Stomach (tissue), 4 donors: ENCODE results near the gene QPRT.

ENCODE experiments used
- POLR2A ChIP-seq, 4 donors: fragments of 450-650 bp; IDR thresholded peaks; one replicate each; pipeline ENCODE4 v1.6.1; 2016; ENCODE audit warnings: antibody characterized with exemption in 4 of 4, control low read depth in 2 of 4, mild to moderate bottlenecking in 1 of 4, moderate library complexity in 1 of 4
- TF ChIP-seq, protein P1 (sequence below), 7 experiments: fragments of 450-650 bp in 4 of 7; fragments of 200-600 bp in 3 of 7; sonication (generic) in 3 of 7; IDR thresholded peaks; one replicate each; pipeline ENCODE4 v1.5.1; 2016 to 2019; ENCODE audit warnings: antibody characterized with exemption in 7 of 7, control low read depth in 2 of 7, mild to moderate bottlenecking in 1 of 7

- TF ChIP-seq, protein P1, sequence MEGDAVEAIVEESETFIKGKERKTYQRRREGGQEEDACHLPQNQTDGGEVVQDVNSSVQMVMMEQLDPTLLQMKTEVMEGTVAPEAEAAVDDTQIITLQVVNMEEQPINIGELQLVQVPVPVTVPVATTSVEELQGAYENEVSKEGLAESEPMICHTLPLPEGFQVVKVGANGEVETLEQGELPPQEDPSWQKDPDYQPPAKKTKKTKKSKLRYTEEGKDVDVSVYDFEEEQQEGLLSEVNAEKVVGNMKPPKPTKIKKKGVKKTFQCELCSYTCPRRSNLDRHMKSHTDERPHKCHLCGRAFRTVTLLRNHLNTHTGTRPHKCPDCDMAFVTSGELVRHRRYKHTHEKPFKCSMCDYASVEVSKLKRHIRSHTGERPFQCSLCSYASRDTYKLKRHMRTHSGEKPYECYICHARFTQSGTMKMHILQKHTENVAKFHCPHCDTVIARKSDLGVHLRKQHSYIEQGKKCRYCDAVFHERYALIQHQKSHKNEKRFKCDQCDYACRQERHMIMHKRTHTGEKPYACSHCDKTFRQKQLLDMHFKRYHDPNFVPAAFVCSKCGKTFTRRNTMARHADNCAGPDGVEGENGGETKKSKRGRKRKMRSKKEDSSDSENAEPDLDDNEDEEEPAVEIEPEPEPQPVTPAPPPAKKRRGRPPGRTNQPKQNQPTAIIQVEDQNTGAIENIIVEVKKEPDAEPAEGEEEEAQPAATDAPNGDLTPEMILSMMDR (IDR thresholded peaks at IDR 0.05): no peak
- TF ChIP-seq POLR2A (IDR thresholded peaks at IDR 0.05): no peak
Observed at GRCh38 chr16:29673501-29673900, 5.5 kb upstream of the QPRT start.
